IMR-90 (cell line): Measurements from ENCODE around the gene ADGRL3. TPM values are rescaled to one million over a fixed set of nuclear protein-coding genes. Genes with fewer than 3 reads are reported as not detected.

ENCODE experiments used
- ATAC-seq: fragments of 200-7000 bp; cut with Tn5 transposase; 2 replicates; pipeline ENCODE4 v1.9.1; 2020; ENCODE audit warnings: low read depth, mild to moderate bottlenecking, moderate library complexity
- BruUV-seq: library from RNA; stranded (reverse); fragments of 400-500 nt; replicated peaks from 2 replicates; lab custom pipeline; 2021; lab: Mats Ljungman, UMichigan
- CTCF ChIA-PET: fragments of 300-600 bp; formaldehyde crosslinking; extraction: SDS; loops from one replicate; lab custom pipeline; 2021; ENCODE audit warnings: antibody characterized with exemption; lab: Yijun Ruan, JAX
- POLR2A ChIA-PET: fragments of 300-600 bp; sonication (Branson Sonifier 250); formaldehyde crosslinking; loops from one replicate; lab custom pipeline; 2022; ENCODE audit warnings: antibody characterized with exemption; ENCODE audit not compliant: unreplicated experiment; lab: Charles Lee
- DNase-seq: peaks from one replicate; pipeline ENCODE4 v3.0.0; 2013
- H2AFZ ChIP-seq: replicated peaks from 2 replicates; pipeline ENCODE3; 2013; ENCODE audit warnings: low read length, mild to moderate bottlenecking; ENCODE audit not compliant: poor library complexity
- H2AK5ac ChIP-seq: 2 replicates; pipeline ENCODE4 v1.6.1; 2013; ENCODE audit warnings: low read depth, low read length, inconsistent platforms
- H2AK9ac ChIP-seq: replicated peaks from 2 replicates; pipeline ENCODE3; 2013; ENCODE audit warnings: mild to moderate bottlenecking, low read depth, low read length, moderate library complexity; ENCODE audit not compliant: poor library complexity
- H2BK120ac ChIP-seq: 2 replicates; pipeline ENCODE4 v1.6.1; 2013; ENCODE audit warnings: low read depth, low read length, inconsistent platforms
- H2BK15ac ChIP-seq: 3 replicates; pipeline ENCODE4 v1.6.1; 2013; ENCODE audit warnings: low read depth, low read length, inconsistent platforms
- H2BK20ac ChIP-seq: 2 replicates; pipeline ENCODE4 v1.6.1; 2013; ENCODE audit warnings: low read depth, mild to moderate bottlenecking, inconsistent platforms, low read length, moderate library complexity
- H2BK5ac ChIP-seq: 2 replicates; pipeline ENCODE4 v1.6.1; 2013; ENCODE audit warnings: mild to moderate bottlenecking, low read depth, low read length, inconsistent platforms; ENCODE audit not compliant: poor library complexity, severe bottlenecking
- H3K14ac ChIP-seq: replicated peaks from 2 replicates; pipeline ENCODE4 v1.6.1; 2013; ENCODE audit warnings: low read depth, low read length, inconsistent platforms
- H3K18ac ChIP-seq: 2 replicates; pipeline ENCODE4 v1.6.1; 2013; ENCODE audit warnings: low read depth, low read length, control low read depth
- H3K23ac ChIP-seq: 2 replicates; pipeline ENCODE4 v1.6.1; 2013; ENCODE audit warnings: low read depth, low read length, inconsistent platforms
- H3K27ac ChIP-seq: 2 replicates; pipeline ENCODE4 v1.5.1; 2013; ENCODE audit warnings: mild to moderate bottlenecking, control low read depth, low read length; ENCODE audit not compliant: insufficient read depth
- H3K27me3 ChIP-seq: 2 replicates; pipeline ENCODE4 v1.6.1; 2013; ENCODE audit warnings: low read length; ENCODE audit not compliant: control insufficient read depth, insufficient read depth
- H3K36me3 ChIP-seq: 2 replicates; pipeline ENCODE4 v1.6.1; 2013; ENCODE audit warnings: low read length, mixed read lengths; ENCODE audit not compliant: control insufficient read depth, insufficient read depth
- H3K4ac ChIP-seq: 2 replicates; pipeline ENCODE4 v1.6.1; 2013; ENCODE audit warnings: low read depth, low read length, inconsistent platforms
- H3K4me1 ChIP-seq: 2 replicates; pipeline ENCODE4 v1.6.1; 2013; ENCODE audit warnings: low read length, mixed read lengths; ENCODE audit not compliant: control insufficient read depth, insufficient read depth
- H3K4me2 ChIP-seq: 2 replicates; pipeline ENCODE4 v1.6.1; 2013; ENCODE audit warnings: low read depth, mild to moderate bottlenecking, control low read depth, low read length, moderate library complexity
- H3K4me3 ChIP-seq: 2 replicates; pipeline ENCODE4 v1.5.1; 2013; ENCODE audit warnings: low read depth, mild to moderate bottlenecking, control low read depth, low read length, moderate library complexity; ENCODE audit not compliant: insufficient read depth
- H3K56ac ChIP-seq: 2 replicates; pipeline ENCODE4 v1.6.1; 2013; ENCODE audit warnings: low read length, inconsistent platforms; ENCODE audit not compliant: insufficient read depth; ENCODE audit errors: extremely low read depth
- H3K79me1 ChIP-seq, 2 experiments: 2 replicates each; pipeline ENCODE4 v1.6.1; 2013; ENCODE audit warnings: low read length in 2 of 2, inconsistent platforms in 1 of 2, low read depth in 1 of 2
- H3K9ac ChIP-seq: 2 replicates; pipeline ENCODE4 v1.6.1; 2013; ENCODE audit warnings: low read depth, low read length, control low read depth
- H3K9me1 ChIP-seq: 2 replicates; pipeline ENCODE4 v1.6.1; 2013; ENCODE audit warnings: low read length, inconsistent platforms; ENCODE audit not compliant: insufficient read depth
- H3K9me3 ChIP-seq: 2 replicates; pipeline ENCODE4 v1.6.1; 2013; ENCODE audit warnings: low read length; ENCODE audit not compliant: control insufficient read depth, insufficient read depth
- H4K20me1 ChIP-seq: 2 replicates; pipeline ENCODE4 v1.6.1; 2013; ENCODE audit warnings: low read length, inconsistent platforms; ENCODE audit not compliant: insufficient read depth
- H4K5ac ChIP-seq: 2 replicates; pipeline ENCODE4 v1.6.1; 2013; ENCODE audit warnings: mild to moderate bottlenecking, low read depth, low read length, control low read depth
- H4K8ac ChIP-seq, 2 experiments: 2 replicates each; pipeline ENCODE4 v1.6.1; 2013; ENCODE audit warnings: low read depth in 2 of 2, low read length in 2 of 2, control low read depth in 1 of 2, inconsistent platforms in 1 of 2
- H4K91ac ChIP-seq: 2 replicates; pipeline ENCODE4 v1.6.1; 2013; ENCODE audit warnings: low read depth, low read length, inconsistent platforms; ENCODE audit not compliant: insufficient read depth
- CEBPB ChIP-seq: IDR thresholded peaks from 2 replicates; pipeline ENCODE4 v1.6.1; 2012; ENCODE audit warnings: low read depth, low read length, improper control_type of control experiment
- FOS ChIP-seq: fragments of 150-350 bp; IDR thresholded peaks from 2 replicates; pipeline ENCODE4 v1.6.1; 2016; ENCODE audit warnings: low read depth, low read length
- MAZ ChIP-seq: IDR thresholded peaks from 2 replicates; pipeline ENCODE4 v1.6.1; 2012; ENCODE audit warnings: low read depth, mild to moderate bottlenecking, low read length, improper control_type of control experiment, moderate library complexity, borderline replicate concordance
- NFE2L2 ChIP-seq: fragments of 150-350 bp; IDR thresholded peaks from 2 replicates; pipeline ENCODE4 v1.6.1; 2016; ENCODE audit warnings: low read depth, mild to moderate bottlenecking, low read length
- RAD21 ChIP-seq: IDR thresholded peaks from 2 replicates; pipeline ENCODE4 v1.6.1; 2012; ENCODE audit warnings: low read length, improper control_type of control experiment
- SMC3 ChIP-seq: fragments of 150-350 bp; IDR thresholded peaks from 2 replicates; pipeline ENCODE4 v1.6.1; 2016; ENCODE audit warnings: low read depth, mild to moderate bottlenecking, antibody characterized with exemption, low read length, moderate library complexity
- WGBS, 2 experiments: methylation state at CpG; one replicate each; pipeline versions ENCODE4 v1.1.5 to v1.1.7; 2013; ENCODE audit warnings: missing lambda C conversion rate in 2 of 2; ENCODE audit not compliant: insufficient read length in 1 of 2; ENCODE audit errors: extremely low coverage in 2 of 2; 5-methylcytosine and 5-hydroxymethylcytosine counted together
- dilution Hi-C: fragments of 300-500 bp; cut with HindIII; formaldehyde crosslinking; loops from one replicate; pipeline ENCODE4 v1.14.3; 2018; ENCODE audit warnings: low sequenced_read_pairs; ENCODE audit not compliant: unreplicated experiment
- in situ Hi-C: fragments of 300-500 bp; cut with MboI; formaldehyde crosslinking; loops from 3 replicates; pipeline ENCODE4 v1.14.3; 2019; ENCODE audit warnings: low sequenced_read_pairs, inconsistent platforms, mixed read lengths
- intact Hi-C: fragments of 100-400 bp; cut with micrococcal nuclease; formaldehyde crosslinking; loops from 2 replicates; pipeline ENCODE4 v1.10.0; 2022
- polyA plus RNA-seq, 3 experiments: library from polyadenylated mRNA; depleted of rRNA; stranded (reverse); fragments of >200 nt; gene quantifications; 2 replicates each; pipeline ENCODE4 v1.2.3, GENCODE V29; 2012; ENCODE audit warnings: low replicate concordance in 1 of 3
- total RNA-seq: library from RNA; depleted of rRNA; stranded (reverse); fragments of >200 nt; gene quantifications from 2 replicates; pipeline ENCODE4 v1.2.3, GENCODE V29; 2012

Gene ADGRL3
- total and polyA plus RNA-seq, 2 of the 4 experiments (the other 2 are of a cell fraction) = 0.46 to 2.5 TPM

GRCh38 chr4:61911313-61911756, 711.2 kb downstream of the ADGRL3 start:
- no peaks in the 10 kb centered on the region for H3K27me3 ChIP-seq
- H3K36me3 ChIP-seq = no peaks in the 10 kb centered on the region
- no peak overlapping the region for H2AK5ac ChIP-seq
- in situ Hi-C loops (no loop called here), intact Hi-C loops (no loop called here), dilution Hi-C loops (no loop called here)
- POLR2A ChIA-PET = no interaction called here
- WGBS, 2 experiments = no CpG with 5 or more reads among the region's 2 CpGs
- no peak overlapping the region for H2AFZ ChIP-seq
- H4K8ac ChIP-seq = no peak overlapping the region
- no peak overlapping the region for H2BK120ac ChIP-seq
- no peak overlapping the region for H2BK15ac ChIP-seq
- H3K9me1 ChIP-seq = no peaks in the 10 kb centered on the region
- no peak for TF ChIP-seq CEBPB
- no peak for TF ChIP-seq NFE2L2
- no peak for TF ChIP-seq FOS
- TF ChIP-seq SMC3 = no peak
- no peak for TF ChIP-seq MAZ
- TF ChIP-seq RAD21 = no peak
- no peak overlapping the region for H3K4me2 ChIP-seq
- no peak overlapping the region for H2BK20ac ChIP-seq
- no peak overlapping the region for H3K9ac ChIP-seq
- no peak overlapping the region for H3K23ac ChIP-seq
- H3K27ac ChIP-seq = no peak overlapping the region
- ATAC-seq (no peak), DNase-seq (no peak)
- H3K18ac ChIP-seq = no peak overlapping the region
- no TSS peak for BruUV-seq
- no peaks in the 10 kb centered on the region for H4K20me1 ChIP-seq
- no peak overlapping the region for H4K91ac ChIP-seq
- H4K5ac ChIP-seq = no peak overlapping the region
- H3K79me1 ChIP-seq = no peaks in the 10 kb centered on the region
- H3K4ac ChIP-seq = no peak overlapping the region
- H3K56ac ChIP-seq = no peak overlapping the region
- no peak overlapping the region for H3K4me3 ChIP-seq
- no peak overlapping the region for H3K14ac ChIP-seq
- no peak overlapping the region for H2AK9ac ChIP-seq
- no peaks in the 10 kb centered on the region for H3K9me3 ChIP-seq
- no peak overlapping the region for H2BK5ac ChIP-seq
- no peaks in the 10 kb centered on the region for H3K4me1 ChIP-seq
- CTCF ChIA-PET = no interaction called here
